Body of pancreas (tissue), 4 donors: ENCODE results near the gene WNT7B. TPM values are rescaled to one million over a fixed set of nuclear protein-coding genes. Genes with fewer than 3 reads are reported as not detected.
"Not testable (repeated sequence)": the region's sequence is repeated elsewhere in the genome, so short reads cannot be mapped to it uniquely, and the experiment has no call there.

Source experiments
- ATAC-seq: fragments of 150-250 bp; one replicate; pipeline ENCODE4 v1.9.1; 2016
- DNase-seq, 4 donors: peaks; one replicate each; pipeline ENCODE4 v3.0.0-alpha.2; 2019
- H3K27ac ChIP-seq, 4 donors: fragments of 200-600 bp; sonication (generic); 1 replicate in 3 of 4; 2 replicates in 1 of 4; pipeline versions ENCODE4 v1.5.1 to v1.6.1; 2016 to 2019; ENCODE audit warnings: mild to moderate bottlenecking in 1 of 4, mixed read lengths in 1 of 4, moderate library complexity in 1 of 4
- H3K27me3 ChIP-seq, 2 donors: fragments of 200-600 bp; sonication (generic); one replicate each; pipeline ENCODE4 v1.6.0; 2016; ENCODE audit warnings: mild to moderate bottlenecking in 1 of 2
- H3K36me3 ChIP-seq, 2 donors: fragments of 200-600 bp; sonication (generic); replicated peaks in 1 of 2; 2 replicates each; pipeline ENCODE4 v1.5.1; 2016; ENCODE audit warnings: low read depth in 2 of 2; ENCODE audit not compliant: insufficient read depth in 1 of 2
- H3K4me1 ChIP-seq: fragments of 200-600 bp; sonication (generic); one replicate; pipeline ENCODE4 v1.6.0; 2016
- H3K4me3 ChIP-seq, 2 donors: fragments of 200-600 bp; sonication (generic); 1 replicate in 1 of 2; 2 replicates in 1 of 2; pipeline ENCODE4 v1.5.1; 2016 to 2019
- H3K9me3 ChIP-seq, 3 donors: fragments of 200-600 bp; sonication (generic); 1 replicate in 2 of 3; 2 replicates in 1 of 3; pipeline ENCODE4 v1.5.1; 2016
- POLR2A ChIP-seq, 3 donors: fragments of 450-650 bp; IDR thresholded peaks; one replicate each; pipeline ENCODE4 v1.6.1; 2016; ENCODE audit warnings: antibody characterized with exemption in 3 of 3, mild to moderate bottlenecking in 2 of 3
- WGBS, 2 donors: methylation state at CpG; one replicate each; pipeline ENCODE4 v1.1.5; 2017; 5-methylcytosine and 5-hydroxymethylcytosine counted together
- intact Hi-C: fragments of 100-400 bp; cut with DNase I; formaldehyde crosslinking; loops from one replicate; pipeline ENCODE4 v1.15.1; 2023
- total RNA-seq, 2 donors: library from RNA; depleted of rRNA; stranded (reverse); fragments of >200 nt; gene quantifications; one replicate each; pipeline ENCODE4 v1.1.0, GENCODE V29; 2016
- TF ChIP-seq, protein P1 (sequence below), 7 experiments: fragments of 450-650 bp in 4 of 7; fragments of 200-600 bp in 3 of 7; sonication (generic) in 3 of 7; IDR thresholded peaks; one replicate each; pipeline ENCODE4 v1.5.1; 2016 to 2019; ENCODE audit warnings: antibody characterized with exemption in 7 of 7

WNT7B gene
- total RNA-seq, 2 donors from 2014 or later = 2.1 TPM; not detected in 1

DNA sequence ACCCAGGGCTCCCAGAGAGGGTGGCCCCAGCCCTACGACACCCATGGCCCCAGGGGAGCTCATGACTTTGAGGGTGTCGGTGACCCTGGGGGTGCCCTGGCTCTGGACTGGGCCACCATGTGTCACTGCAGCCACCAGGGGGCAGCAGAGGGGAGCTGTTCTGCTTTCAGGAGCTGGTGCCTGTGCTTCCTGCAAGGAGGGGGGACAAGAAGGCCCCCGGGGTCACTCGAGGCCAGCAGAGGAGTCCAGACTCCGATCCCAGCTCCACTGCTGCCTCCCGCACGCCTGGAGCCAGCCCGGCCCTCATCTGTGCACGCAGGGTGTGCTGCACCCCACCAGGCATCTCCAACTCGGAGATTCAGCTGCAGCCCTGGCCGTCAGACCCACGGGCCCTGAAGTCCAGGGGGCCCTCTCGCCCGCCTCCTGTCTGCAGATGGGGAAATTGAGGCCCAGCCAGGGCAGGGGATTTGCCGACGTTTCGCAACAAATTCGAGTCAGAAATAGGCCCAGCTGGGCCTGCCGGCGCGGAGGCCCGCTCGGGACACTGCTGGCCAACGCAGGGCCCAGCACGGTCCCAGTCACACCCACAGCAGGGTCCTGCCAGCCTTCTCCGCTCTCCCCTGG is 29.5 kb upstream of the WNT7B start:
- Histone ChIP-seq H3K27ac (peak overlapping the region; percentile 85 to 92 (median 92)), H3K4me1 (peaks cover 35% of the 10 kb centered on the region), H3K36me3 (no peaks in the 10 kb centered on the region), H3K9me3 (no peaks in the 10 kb centered on the region), H3K4me3 (no peak overlapping the region), H3K27me3 (no peaks in the 10 kb centered on the region)
- 0 to 29% methylated on average over 4 to 21 of the region's 26 CpGs for WGBS, 2 donors
- intact Hi-C loops = no loop called here
- no peak for TF ChIP-seq POLR2A (IDR thresholded peaks at IDR 0.05)
- TF ChIP-seq, protein P1, sequence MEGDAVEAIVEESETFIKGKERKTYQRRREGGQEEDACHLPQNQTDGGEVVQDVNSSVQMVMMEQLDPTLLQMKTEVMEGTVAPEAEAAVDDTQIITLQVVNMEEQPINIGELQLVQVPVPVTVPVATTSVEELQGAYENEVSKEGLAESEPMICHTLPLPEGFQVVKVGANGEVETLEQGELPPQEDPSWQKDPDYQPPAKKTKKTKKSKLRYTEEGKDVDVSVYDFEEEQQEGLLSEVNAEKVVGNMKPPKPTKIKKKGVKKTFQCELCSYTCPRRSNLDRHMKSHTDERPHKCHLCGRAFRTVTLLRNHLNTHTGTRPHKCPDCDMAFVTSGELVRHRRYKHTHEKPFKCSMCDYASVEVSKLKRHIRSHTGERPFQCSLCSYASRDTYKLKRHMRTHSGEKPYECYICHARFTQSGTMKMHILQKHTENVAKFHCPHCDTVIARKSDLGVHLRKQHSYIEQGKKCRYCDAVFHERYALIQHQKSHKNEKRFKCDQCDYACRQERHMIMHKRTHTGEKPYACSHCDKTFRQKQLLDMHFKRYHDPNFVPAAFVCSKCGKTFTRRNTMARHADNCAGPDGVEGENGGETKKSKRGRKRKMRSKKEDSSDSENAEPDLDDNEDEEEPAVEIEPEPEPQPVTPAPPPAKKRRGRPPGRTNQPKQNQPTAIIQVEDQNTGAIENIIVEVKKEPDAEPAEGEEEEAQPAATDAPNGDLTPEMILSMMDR (IDR thresholded peaks at IDR 0.05) = peak; percentile 90 to 97 (median 94)
- ATAC-seq = peak; percentile 75
- DNase-seq = peak; percentile 92 to 93 (median 93)

DNA sequence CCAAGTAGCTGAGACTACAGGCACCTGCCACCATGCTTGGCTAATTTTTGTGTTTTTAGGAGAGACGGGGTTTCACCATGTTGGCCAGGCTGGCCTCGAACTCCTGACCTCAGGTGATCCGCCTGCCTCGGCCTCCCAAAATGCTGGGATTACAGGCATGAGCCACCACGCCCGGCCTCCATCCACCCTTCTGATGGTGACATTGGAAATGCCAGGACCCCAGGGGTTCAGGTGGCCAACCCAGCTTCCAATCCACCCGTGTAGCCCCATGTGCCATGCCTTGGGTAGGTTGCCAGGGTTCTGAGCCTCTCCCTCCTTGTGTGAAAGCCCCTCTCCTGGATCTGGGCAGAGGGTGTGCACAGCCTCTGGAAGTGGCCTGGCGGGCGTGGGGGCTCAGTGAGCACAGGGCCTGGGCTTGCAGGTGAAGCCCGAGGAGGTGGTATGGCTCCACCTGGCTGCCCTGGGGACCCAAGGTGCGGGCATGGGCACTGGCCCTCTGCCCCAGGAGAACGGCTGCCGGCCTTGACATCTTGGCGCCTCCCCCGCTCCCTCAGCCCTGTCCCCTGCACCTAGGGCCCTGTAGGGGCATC is 28.2 kb upstream of the WNT7B start:
- peaks cover 29% of the 10 kb centered on the region for H3K4me1 ChIP-seq
- intact Hi-C loops, DNase-seq, H3K27ac ChIP-seq, H3K9me3 ChIP-seq, H3K4me3 ChIP-seq, ATAC-seq, H3K36me3 ChIP-seq, H3K27me3 ChIP-seq: not testable (repeated sequence)
- 77 to 88% methylated on average over 10 to 11 of the region's 15 CpGs for WGBS, 2 donors

DNA sequence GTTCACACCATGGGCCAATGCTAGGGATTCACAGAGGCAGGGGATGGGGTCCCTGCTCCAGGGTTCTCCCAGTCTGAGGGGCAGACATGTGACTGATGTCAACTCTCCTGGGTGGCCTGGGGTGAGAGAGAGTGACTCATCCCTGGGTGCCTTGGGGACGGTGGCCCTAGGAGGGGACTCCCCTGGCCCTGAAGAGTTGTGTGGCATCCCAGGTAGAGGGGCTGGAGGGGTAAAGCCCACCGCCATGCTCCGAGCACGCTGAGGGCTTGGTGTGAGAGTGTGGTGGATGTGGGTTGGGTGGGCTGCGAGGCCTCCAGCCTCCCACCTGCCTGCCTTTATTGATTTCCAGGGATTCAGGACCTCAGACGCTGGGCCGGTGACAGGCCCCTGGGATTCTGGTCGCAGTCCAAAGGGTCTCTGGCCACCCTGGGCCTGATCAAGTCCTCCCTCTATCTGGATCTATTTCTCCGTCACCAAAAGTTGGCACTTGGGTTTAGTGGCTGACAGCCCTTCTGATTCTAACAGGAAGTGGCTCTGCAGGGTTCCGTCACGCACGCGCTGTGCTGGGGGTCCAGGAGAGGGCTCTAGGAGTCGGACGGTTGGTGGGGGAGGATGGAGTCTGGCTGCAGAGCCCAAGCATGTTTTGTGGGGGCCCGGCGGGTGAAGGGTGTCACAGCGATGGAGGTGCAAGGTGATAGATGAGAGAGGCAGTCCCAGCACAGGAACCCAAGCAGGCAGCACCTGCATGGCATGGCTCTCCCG is 27.3 kb upstream of the WNT7B start:
- Histone ChIP-seq H3K9me3 (no peaks in the 10 kb centered on the region), H3K27me3 (no peaks in the 10 kb centered on the region), H3K27ac (no peak overlapping the region), H3K4me1 (peaks cover 29% of the 10 kb centered on the region), H3K36me3 (no peaks in the 10 kb centered on the region), H3K4me3 (no peak overlapping the region)
- ATAC-seq = no peak
- TF ChIP-seq, protein P1 (IDR thresholded peaks at IDR 0.05) = no peak
- no peak for TF ChIP-seq POLR2A (IDR thresholded peaks at IDR 0.05)
- DNase-seq = no peak
- intact Hi-C loops = loop anchor here (5.0 kb wide), 1 partner anchor 113 kb away; no protein-coding TSS in a partner anchor
- WGBS, 2 donors = 70 to 77% methylated on average over 16 to 19 of the region's 19 CpGs

DNA sequence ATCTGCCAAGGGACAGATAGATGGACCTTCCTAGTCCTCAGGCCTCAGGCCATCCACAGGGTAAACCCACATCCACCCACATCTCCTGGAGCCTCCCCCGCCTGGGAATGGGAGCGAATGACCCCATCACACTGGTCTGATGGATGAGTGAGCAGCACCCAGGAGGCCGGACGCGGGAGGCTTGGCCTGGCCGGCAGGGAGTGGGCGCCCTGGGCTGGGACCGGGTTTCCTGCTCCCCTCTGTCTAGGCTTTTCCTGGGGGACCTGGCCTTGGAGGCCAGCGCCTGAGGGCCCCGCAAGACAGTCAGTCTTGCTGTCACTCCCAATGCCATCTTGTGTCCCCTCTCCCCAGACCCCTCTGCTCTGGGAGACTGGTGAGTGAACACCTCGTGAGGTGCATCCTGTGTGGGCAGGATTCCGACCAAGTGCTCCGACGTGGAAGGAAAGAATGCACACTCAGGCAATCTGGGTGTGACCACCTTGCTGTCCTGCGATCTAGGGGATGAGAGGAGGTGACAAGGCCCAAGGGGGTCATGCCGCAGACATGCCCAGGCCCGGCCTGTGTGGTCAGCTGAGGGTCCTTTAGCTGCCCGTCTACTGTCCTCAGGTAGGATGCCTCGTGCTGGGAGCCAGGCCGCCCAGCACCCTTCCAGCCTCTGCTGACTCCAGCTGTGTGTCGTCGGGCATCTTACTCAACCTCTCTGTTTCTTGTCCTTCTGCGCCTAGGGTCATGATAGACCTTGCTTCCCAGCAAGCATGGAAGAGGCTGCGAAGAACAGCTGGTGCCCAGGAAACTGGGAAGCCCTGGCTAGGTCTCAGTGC is 26.5 kb upstream of the WNT7B start:
- H3K4me1 ChIP-seq = peaks cover 26% of the 10 kb centered on the region
- no peaks in the 10 kb centered on the region for H3K9me3 ChIP-seq
- no peak overlapping the region for H3K27ac ChIP-seq
- WGBS, 2 donors = 88 to 97% methylated on average over 10 to 24 of the region's 24 CpGs
- H3K27me3 ChIP-seq = no peaks in the 10 kb centered on the region
- H3K4me3 ChIP-seq = no peak overlapping the region
- TF ChIP-seq POLR2A (IDR thresholded peaks at IDR 0.05) = no peak
- TF ChIP-seq, protein P1 (IDR thresholded peaks at IDR 0.05) = no peak
- ATAC-seq (no peak), DNase-seq (no peak)
- H3K36me3 ChIP-seq = no peaks in the 10 kb centered on the region
- intact Hi-C loops = loop anchor here (5.0 kb wide), 1 partner anchor 114 kb away; no protein-coding TSS in a partner anchor
